Left colon (tissue), 2 donors: ENCODE data around the gene C3orf70. TPM values are rescaled to one million over a fixed set of nuclear protein-coding genes. Genes with fewer than 3 reads are reported as not detected.

Experiments used
- ATAC-seq: fragments of 200-7000 bp; cut with Tn5 transposase; one replicate; pipeline ENCODE4 v1.9.1; 2020; ENCODE audit warnings: mild to moderate bottlenecking, moderate library complexity
- DNase-seq, 2 donors: peaks; one replicate each; pipeline ENCODE4 v3.0.0-alpha.2; 2020
- intact Hi-C, 2 donors: fragments of 100-400 bp; cut with DNase I in 1 of 2; cut with micrococcal nuclease in 1 of 2; formaldehyde crosslinking; loops; one replicate each; pipeline versions ENCODE4 v1.11.2 to v1.14.0; 2022; cut with DNase I, micrococcal nuclease
- total RNA-seq, 2 donors: library from RNA; stranded (reverse); fragmentation: NEBNext Ultra II Directional; extraction: Animal tissue kit (Norgen Biotek cat#: 25700); gene quantifications; one replicate each; pipeline ENCODE4 v1.2.1, GENCODE V29; 2021
- donor health status: DM: no; HTN: no; CAD: no.
- donor health status: DM: yes; HTN: yes; CAD: no.

C3orf70 gene
- total RNA-seq, 2 donors from 2014 or later = 13.7 to 15.6 TPM

- ATAC-seq = no peak
- no peak for DNase-seq
These were observed 58.2 kb downstream of the C3orf70 start for GRCh38 chr3:185094697-185095096.

GRCh38 chr3:185093116-185093515 is 59.7 kb downstream of the C3orf70 start:
- intact Hi-C loops = no loop called here

More at GRCh38 chr3:185094697-185095096, 58.2 kb downstream of the C3orf70 start:
- intact Hi-C loops = no loop called here

GRCh38 chr3:185090811-185091210 is 62.0 kb downstream of the C3orf70 start:
- ATAC-seq (no peak), DNase-seq (no peak)
- intact Hi-C loops = no loop called here

More at GRCh38 chr3:185093116-185093515, 59.7 kb downstream of the C3orf70 start:
- DNase-seq (no peak), ATAC-seq (no peak)

- intact Hi-C loops = no loop called here
- DNase-seq = no peak
- ATAC-seq = no peak
These were observed 63.1 kb downstream of the C3orf70 start for GRCh38 chr3:185089751-185090150.

- ATAC-seq (no peak), DNase-seq (no peak)
- intact Hi-C loops = no loop called here
These were observed 63.5 kb downstream of the C3orf70 start for GRCh38 chr3:185089343-185089742.

- no peak for ATAC-seq
- intact Hi-C loops = no loop called here
- no peak for DNase-seq
These were observed 65.4 kb downstream of the C3orf70 start for GRCh38 chr3:185087419-185087818.

GRCh38 chr3:185084901-185085300 is 68.0 kb downstream of the C3orf70 start:
- DNase-seq (no peak), ATAC-seq (no peak)
- intact Hi-C loops = no loop called here

- DNase-seq (no peak), ATAC-seq (no peak)
- intact Hi-C loops = no loop called here
These were observed 68.5 kb downstream of the C3orf70 start for GRCh38 chr3:185084402-185084801.

GRCh38 chr3:185082829-185083228 is 70.0 kb downstream of the C3orf70 start:
- intact Hi-C loops = no loop called here
- ATAC-seq = no peak
- DNase-seq = no peak

- DNase-seq = no peak
- intact Hi-C loops = no loop called here
- ATAC-seq = no peak
These were observed 70.7 kb downstream of the C3orf70 start for GRCh38 chr3:185082149-185082548.

GRCh38 chr3:185081521-185081920 is 71.3 kb downstream of the C3orf70 start:
- DNase-seq (no peak), ATAC-seq (no peak)
- intact Hi-C loops = no loop called here

- ATAC-seq (peak; percentile 99), DNase-seq (no peak)
- intact Hi-C loops = no loop called here
These were observed 73.2 kb downstream of the C3orf70 start for GRCh38 chr3:185079625-185080024.

GRCh38 chr3:185076219-185076618 is 76.6 kb downstream of the C3orf70 start:
- peak; percentile 25 for ATAC-seq
- no peak for DNase-seq
- intact Hi-C loops = no loop called here

- intact Hi-C loops = no loop called here
- DNase-seq (no peak), ATAC-seq (no peak)
These were observed 77.3 kb downstream of the C3orf70 start for GRCh38 chr3:185075547-185075946.

GRCh38 chr3:185071287-185071800 is 81.5 kb downstream of the C3orf70 start:
- ATAC-seq (no peak), DNase-seq (no peak)
- intact Hi-C loops = loop anchor here in 1 of 2 donors (5.0 kb wide), 1 partner anchor 106 kb away; no protein-coding TSS in a partner anchor

- intact Hi-C loops = loop anchor here in 1 of 2 donors (5.0 kb wide), 1 partner anchor 107 kb away; no protein-coding TSS in a partner anchor
- peak; percentile 78 for ATAC-seq
- DNase-seq = peak; percentile 71 to 77
These were observed 82.2 kb downstream of the C3orf70 start for GRCh38 chr3:185070491-185071286.

- DNase-seq (peak; percentile 82), ATAC-seq (peak; percentile 85)
- intact Hi-C loops = loop anchor here in 1 of 2 donors (5.0 kb wide), 1 partner anchor 108 kb away; no protein-coding TSS in a partner anchor
These were observed 83.5 kb downstream of the C3orf70 start for GRCh38 chr3:185069037-185070030.

- DNase-seq (no peak), ATAC-seq (no peak)
- intact Hi-C loops = no loop called here
These were observed 85.7 kb downstream of the C3orf70 start for GRCh38 chr3:185067173-185067572.

GRCh38 chr3:185066251-185066650 is 86.6 kb downstream of the C3orf70 start:
- ATAC-seq = no peak
- DNase-seq = no peak

More at GRCh38 chr3:185066251-185066650, 86.6 kb downstream of the C3orf70 start:
- intact Hi-C loops = no loop called here
